Neural cell (in vitro differentiated cells): ENCODE results near the gene YPEL1. TPM values are rescaled to one million over a fixed set of nuclear protein-coding genes. Genes with fewer than 3 reads are reported as not detected.

Source experiments
- H2AFZ ChIP-seq: fragments of 200-600, 300-800 bp; sonication (generic), shearing (Covaris generic); 2 replicates; pipeline ENCODE4 v1.6.0; 2014; ENCODE audit warnings: low read depth, mild to moderate bottlenecking, antibody characterized with exemption, low read length, moderate library complexity
- H3F3A ChIP-seq: fragments of 200-600 bp; shearing (Covaris generic); 2 replicates; pipeline ENCODE4 v1.6.1; 2016; ENCODE audit warnings: mild to moderate bottlenecking, moderate library complexity, mixed read lengths, antibody characterized with exemption, low read length; ENCODE audit not compliant: insufficient read depth, poor library complexity, severe bottlenecking
- H3K27ac ChIP-seq: fragments of 200-600, 300-800 bp; sonication (generic), shearing (Covaris generic); 2 replicates; pipeline ENCODE4 v1.5.1; 2014; ENCODE audit warnings: mild to moderate bottlenecking, low read length, moderate library complexity
- H3K27me3 ChIP-seq: fragments of 300-800, 200-600 bp; sonication (generic), shearing (Covaris generic); 2 replicates; pipeline ENCODE4 v1.6.0; 2014; ENCODE audit warnings: mild to moderate bottlenecking, low read depth, low read length, moderate library complexity; ENCODE audit not compliant: insufficient read depth
- H3K36me3 ChIP-seq: fragments of 300-800, 200-600 bp; sonication (generic), shearing (Covaris generic); 2 replicates; pipeline ENCODE4 v1.5.1; 2014; ENCODE audit warnings: mild to moderate bottlenecking, antibody characterized with exemption, low read length, moderate library complexity; ENCODE audit not compliant: insufficient read depth
- H3K4me2 ChIP-seq: fragments of 300-800, 200-600 bp; sonication (generic), shearing (Covaris generic); 2 replicates; pipeline ENCODE4 v1.6.0; 2014; ENCODE audit warnings: mild to moderate bottlenecking, low read length
- H3K4me3 ChIP-seq: fragments of 300-800, 200-600 bp; sonication (generic), shearing (Covaris generic); 2 replicates; pipeline ENCODE4 v1.5.1; 2014; ENCODE audit warnings: mild to moderate bottlenecking, low read length, moderate library complexity
- H3K79me2 ChIP-seq: fragments of 200-600 bp; shearing (Covaris generic); replicated peaks from 2 replicates; pipeline ENCODE4 v1.6.0; 2014; ENCODE audit warnings: mild to moderate bottlenecking, low read length, moderate library complexity; ENCODE audit not compliant: insufficient read depth
- H3K9ac ChIP-seq: fragments of 300-800, 200-600 bp; sonication (generic), shearing (Covaris generic); 2 replicates; pipeline ENCODE4 v1.6.1; 2016; ENCODE audit warnings: mild to moderate bottlenecking, low read length, mixed read lengths
- H3K9me2 ChIP-seq: fragments of 200-600 bp; shearing (Covaris generic); 2 replicates; pipeline ENCODE4 v1.6.1; 2016; ENCODE audit warnings: mild to moderate bottlenecking, low read length, mixed read lengths; ENCODE audit not compliant: insufficient read depth
- H3K9me3 ChIP-seq: fragments of 200-600, 300-800 bp; sonication (generic), shearing (Covaris generic); 2 replicates; pipeline ENCODE4 v1.6.1; 2016; ENCODE audit warnings: mild to moderate bottlenecking, mixed run types, low read length, moderate library complexity, mixed read lengths
- H4K20me1 ChIP-seq: fragments of 200-600 bp; shearing (Covaris generic); 2 replicates; pipeline ENCODE4 v1.6.1; 2016; ENCODE audit warnings: mild to moderate bottlenecking, mixed run types; ENCODE audit not compliant: insufficient read depth
- CTCF ChIP-seq: fragments of 450-650 bp; IDR thresholded peaks from 2 replicates; pipeline ENCODE4 v1.5.1; 2014; ENCODE audit warnings: antibody characterized with exemption, mild to moderate bottlenecking, moderate library complexity; ENCODE audit not compliant: poor library complexity, severe bottlenecking
- EP300 ChIP-seq: fragments of 450-650 bp; conservative IDR thresholded peaks from 2 replicates; pipeline ENCODE4 v1.6.1; 2014; ENCODE audit warnings: antibody characterized with exemption, mild to moderate bottlenecking, moderate library complexity; ENCODE audit not compliant: poor library complexity, severe bottlenecking
- EZH2 ChIP-seq: fragments of 200-600, 300-800 bp; shearing (Covaris generic), sonication (generic); IDR thresholded peaks from 2 replicates; pipeline ENCODE4 v1.6.1; 2014; ENCODE audit warnings: antibody characterized with exemption, low read length, borderline replicate concordance, mild to moderate bottlenecking; ENCODE audit not compliant: insufficient read depth, poor library complexity, severe bottlenecking
- MXI1 ChIP-seq: fragments of 450-650 bp; conservative IDR thresholded peaks from 2 replicates; pipeline ENCODE4 v1.6.1; 2014; ENCODE audit warnings: antibody characterized with exemption, mild to moderate bottlenecking; ENCODE audit not compliant: poor library complexity, severe bottlenecking
- POLR2AphosphoS5 ChIP-seq: IDR thresholded peaks from 2 replicates; pipeline ENCODE4 v1.6.1; 2012
- RAD21 ChIP-seq: fragments of 450-650 bp; conservative IDR thresholded peaks from 2 replicates; pipeline ENCODE4 v1.6.1; 2014; ENCODE audit warnings: antibody characterized with exemption, mild to moderate bottlenecking, moderate library complexity
- SMC3 ChIP-seq: fragments of 450-650 bp; conservative IDR thresholded peaks from 2 replicates; pipeline ENCODE4 v1.6.1; 2014; ENCODE audit warnings: antibody characterized with exemption, mild to moderate bottlenecking, moderate library complexity; ENCODE audit not compliant: poor library complexity
- TAF1 ChIP-seq: IDR thresholded peaks from 2 replicates; pipeline ENCODE4 v1.6.1; 2012; ENCODE audit warnings: low read depth
- polyA plus RNA-seq: library from polyadenylated mRNA; depleted of rRNA; stranded (reverse); fragments of >200 nt; gene quantifications from 2 replicates; pipeline ENCODE4 v1.2.3, GENCODE V29; 2014
- TF ChIP-seq, protein P1 (sequence below): IDR thresholded peaks from 2 replicates; pipeline ENCODE4 v1.6.1; 2012; ENCODE audit warnings: borderline replicate concordance

YPEL1 gene
- polyA plus RNA-seq, 1 donor from 2014 or later = 38.0 TPM

- no peaks in the 10 kb centered on the region for H3K9me2 ChIP-seq
- peaks cover 11% of the 10 kb centered on the region for H3K36me3 ChIP-seq
- H4K20me1 ChIP-seq = no peaks in the 10 kb centered on the region
- H3K27me3 ChIP-seq = no peaks in the 10 kb centered on the region
- no peaks in the 10 kb centered on the region for H3K79me2 ChIP-seq
- no peak for TF ChIP-seq MXI1
- TF ChIP-seq RAD21 = no peak
- no peak for TF ChIP-seq TAF1
- no peak for TF ChIP-seq EZH2
- no peak for TF ChIP-seq CTCF
- no peak for TF ChIP-seq POLR2AphosphoS5
- TF ChIP-seq EP300 = no peak
- TF ChIP-seq, protein P1, sequence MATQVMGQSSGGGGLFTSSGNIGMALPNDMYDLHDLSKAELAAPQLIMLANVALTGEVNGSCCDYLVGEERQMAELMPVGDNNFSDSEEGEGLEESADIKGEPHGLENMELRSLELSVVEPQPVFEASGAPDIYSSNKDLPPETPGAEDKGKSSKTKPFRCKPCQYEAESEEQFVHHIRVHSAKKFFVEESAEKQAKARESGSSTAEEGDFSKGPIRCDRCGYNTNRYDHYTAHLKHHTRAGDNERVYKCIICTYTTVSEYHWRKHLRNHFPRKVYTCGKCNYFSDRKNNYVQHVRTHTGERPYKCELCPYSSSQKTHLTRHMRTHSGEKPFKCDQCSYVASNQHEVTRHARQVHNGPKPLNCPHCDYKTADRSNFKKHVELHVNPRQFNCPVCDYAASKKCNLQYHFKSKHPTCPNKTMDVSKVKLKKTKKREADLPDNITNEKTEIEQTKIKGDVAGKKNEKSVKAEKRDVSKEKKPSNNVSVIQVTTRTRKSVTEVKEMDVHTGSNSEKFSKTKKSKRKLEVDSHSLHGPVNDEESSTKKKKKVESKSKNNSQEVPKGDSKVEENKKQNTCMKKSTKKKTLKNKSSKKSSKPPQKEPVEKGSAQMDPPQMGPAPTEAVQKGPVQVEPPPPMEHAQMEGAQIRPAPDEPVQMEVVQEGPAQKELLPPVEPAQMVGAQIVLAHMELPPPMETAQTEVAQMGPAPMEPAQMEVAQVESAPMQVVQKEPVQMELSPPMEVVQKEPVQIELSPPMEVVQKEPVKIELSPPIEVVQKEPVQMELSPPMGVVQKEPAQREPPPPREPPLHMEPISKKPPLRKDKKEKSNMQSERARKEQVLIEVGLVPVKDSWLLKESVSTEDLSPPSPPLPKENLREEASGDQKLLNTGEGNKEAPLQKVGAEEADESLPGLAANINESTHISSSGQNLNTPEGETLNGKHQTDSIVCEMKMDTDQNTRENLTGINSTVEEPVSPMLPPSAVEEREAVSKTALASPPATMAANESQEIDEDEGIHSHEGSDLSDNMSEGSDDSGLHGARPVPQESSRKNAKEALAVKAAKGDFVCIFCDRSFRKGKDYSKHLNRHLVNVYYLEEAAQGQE = no peak
- TF ChIP-seq SMC3 = no peak
- H3K4me2 ChIP-seq = no peak overlapping the region
- H2AFZ ChIP-seq = no peak overlapping the region
- H3F3A ChIP-seq = no peaks in the 10 kb centered on the region
- no peak overlapping the region for H3K9ac ChIP-seq
- H3K27ac ChIP-seq = no peak overlapping the region
- no peak overlapping the region for H3K4me3 ChIP-seq
- no peaks in the 10 kb centered on the region for H3K9me3 ChIP-seq
These were observed 34.8 kb downstream of the YPEL1 start for GRCh38 chr22:21700822-21701221.

GRCh38 chr22:21699643-21700042 lies 36.0 kb downstream of the YPEL1 start:
- Histone ChIP-seq H3K4me3 (no peak overlapping the region), H3K9ac (no peak overlapping the region), H3K9me3 (no peaks in the 10 kb centered on the region), H3K4me2 (no peak overlapping the region), H4K20me1 (no peaks in the 10 kb centered on the region), H3K27me3 (no peaks in the 10 kb centered on the region), H3F3A (no peaks in the 10 kb centered on the region), H2AFZ (no peak overlapping the region), H3K36me3 (peaks cover 11% of the 10 kb centered on the region), H3K27ac (no peak overlapping the region), H3K79me2 (no peaks in the 10 kb centered on the region), H3K9me2 (no peaks in the 10 kb centered on the region)
- no peak for TF ChIP-seq EZH2
